ENCODE results near the gene MAPK4.

MAPK4 gene

GRCh38 chr18:50624981-50625380 lies 65.1 kb downstream of the MAPK4 start:
- no peak for DNase-seq (ENCODE audit: low read depth)

GRCh38 chr18:50626317-50626716 lies 66.4 kb downstream of the MAPK4 start:
- DNase-seq (ENCODE audit: low read depth): no peak

- DNase-seq (ENCODE audit: low read depth): no peak
Observed at GRCh38 chr18:50627594-50628532, 68.0 kb downstream of the MAPK4 start.

GRCh38 chr18:50628533-50628905 lies 68.6 kb downstream of the MAPK4 start:
- DNase-seq (ENCODE audit: low read depth): no peak

GRCh38 chr18:50629148-50629631 lies 69.3 kb downstream of the MAPK4 start:
- no peak for DNase-seq (ENCODE audit: low read depth)

GRCh38 chr18:50630895-50631294 lies 71.0 kb downstream of the MAPK4 start:
- DNase-seq (ENCODE audit: low read depth): no peak

GRCh38 chr18:50632895-50633515 lies 73.1 kb downstream of the MAPK4 start:
- no peak for DNase-seq (ENCODE audit: low read depth)

- no peak for DNase-seq (ENCODE audit: low read depth)
Observed at GRCh38 chr18:50633992-50634391, 74.1 kb downstream of the MAPK4 start.

GRCh38 chr18:50636366-50637057 lies 76.6 kb downstream of the MAPK4 start:
- no peak for DNase-seq (ENCODE audit: low read depth)

GRCh38 chr18:50638016-50638883 lies 78.4 kb downstream of the MAPK4 start:
- no peak for DNase-seq (ENCODE audit: low read depth)

- DNase-seq (ENCODE audit: low read depth): no peak
Observed at GRCh38 chr18:50638884-50639420, 79.1 kb downstream of the MAPK4 start.

GRCh38 chr18:50639711-50640110 lies 79.8 kb downstream of the MAPK4 start:
- no peak for DNase-seq (ENCODE audit: low read depth)

GRCh38 chr18:50642439-50642838 lies 82.6 kb downstream of the MAPK4 start:
- no peak for DNase-seq (ENCODE audit: low read depth)

- DNase-seq (ENCODE audit: low read depth): no peak
Observed at GRCh38 chr18:50644146-50644545, 84.3 kb downstream of the MAPK4 start.

GRCh38 chr18:50644807-50645206 lies 84.9 kb downstream of the MAPK4 start:
- no peak for DNase-seq (ENCODE audit: low read depth)

- DNase-seq (ENCODE audit: low read depth): no peak
Observed at GRCh38 chr18:50647237-50647636, 87.3 kb downstream of the MAPK4 start.

GRCh38 chr18:50647792-50648191 lies 87.9 kb downstream of the MAPK4 start:
- no peak for DNase-seq (ENCODE audit: low read depth)

- DNase-seq (ENCODE audit: low read depth): no peak
Observed at GRCh38 chr18:50649821-50650220, 89.9 kb downstream of the MAPK4 start.

GRCh38 chr18:50651334-50651733 lies 91.4 kb downstream of the MAPK4 start:
- DNase-seq (ENCODE audit: low read depth): no peak

GRCh38 chr18:50653402-50654093 lies 93.7 kb downstream of the MAPK4 start:
- DNase-seq (ENCODE audit: low read depth): no peak

GRCh38 chr18:50654211-50654610 lies 94.3 kb downstream of the MAPK4 start:
- DNase-seq (ENCODE audit: low read depth): no peak

Measured in GM04503 (cell line).